Stimulated activated CD4-positive, alpha-beta T cell treated with anti-CD3 and anti-CD28 coated beads, TNF-alpha, amount 100 ng/mL, for 24 hours (primary cell): ENCODE measurements around the gene SLITRK3.
"Not testable (repeated sequence)": the region's sequence is repeated elsewhere in the genome, so short reads cannot be mapped to it uniquely, and the experiment has no call there.

Experiments used
- DNase-seq, 3 experiments: peaks; one replicate each; pipeline ENCODE4 v3.0.0-alpha.2; 2020; ENCODE audit warnings: low read depth in 3 of 3

The SLITRK3 gene

GRCh38 chr3:165191491-165191890, 4.7 kb downstream of the SLITRK3 start:
- DNase-seq, result no peak

GRCh38 chr3:165188452-165188851, 7.7 kb downstream of the SLITRK3 start:
- DNase-seq, result no peak

- no peak for DNase-seq
Measured at GRCh38 chr3:165185707-165186327, 10.4 kb downstream of the SLITRK3 start.

- no peak for DNase-seq
Measured at GRCh38 chr3:165181556-165181955, 14.6 kb downstream of the SLITRK3 start.

GRCh38 chr3:165170236-165170635, 25.9 kb downstream of the SLITRK3 start:
- no peak for DNase-seq

GRCh38 chr3:165169368-165169767, 26.8 kb downstream of the SLITRK3 start:
- DNase-seq, result no peak

GRCh38 chr3:165162883-165163282, 33.3 kb downstream of the SLITRK3 start:
- DNase-seq, result no peak

- no peak for DNase-seq
Measured at GRCh38 chr3:165159760-165160421, 36.3 kb downstream of the SLITRK3 start.

GRCh38 chr3:165158011-165158410, 38.2 kb downstream of the SLITRK3 start:
- no peak for DNase-seq

GRCh38 chr3:165156757-165157420, 39.3 kb downstream of the SLITRK3 start:
- no peak for DNase-seq

GRCh38 chr3:165148876-165149441, 47.2 kb downstream of the SLITRK3 start:
- DNase-seq, result no peak

GRCh38 chr3:165144271-165144670, 51.9 kb downstream of the SLITRK3 start:
- no peak for DNase-seq

- DNase-seq, result not testable (repeated sequence)
Measured at GRCh38 chr3:165139918-165140317, 56.3 kb downstream of the SLITRK3 start.
